Subcutaneous abdominal adipose tissue (tissue), 5 donors: ENCODE measurements around the gene ZNF536.

Source experiments
- H3K27ac ChIP-seq: one replicate; pipeline ENCODE4 v1.7.0; 2013; ENCODE audit warnings: low read depth, mild to moderate bottlenecking, inconsistent platforms, low read length, moderate library complexity
- H3K27me3 ChIP-seq, 5 donors: one replicate each; pipeline ENCODE4 v1.7.0; 2013; ENCODE audit warnings: low read length in 5 of 5, inconsistent platforms in 1 of 5; ENCODE audit not compliant: control insufficient read depth in 5 of 5, insufficient read depth in 4 of 5
- H3K36me3 ChIP-seq, 5 donors: one replicate each; pipeline ENCODE4 v1.7.0; 2013; ENCODE audit warnings: low read length in 5 of 5; ENCODE audit not compliant: control insufficient read depth in 5 of 5, insufficient read depth in 5 of 5
- H3K4me1 ChIP-seq, 5 donors: one replicate each; pipeline ENCODE4 v1.7.0; 2013; ENCODE audit warnings: low read length in 5 of 5, mild to moderate bottlenecking in 3 of 5, moderate library complexity in 1 of 5; ENCODE audit not compliant: control insufficient read depth in 5 of 5, insufficient read depth in 5 of 5
- H3K4me3 ChIP-seq, 5 donors: one replicate each; pipeline ENCODE4 v1.7.0; 2013; ENCODE audit warnings: low read length in 5 of 5, low read depth in 1 of 5
- H3K9ac ChIP-seq, 5 donors: one replicate each; pipeline ENCODE4 v1.7.0; 2013; ENCODE audit warnings: low read length in 5 of 5, mild to moderate bottlenecking in 4 of 5, moderate library complexity in 3 of 5
- H3K9me3 ChIP-seq, 5 donors: one replicate each; pipeline ENCODE4 v1.7.0; 2013; ENCODE audit warnings: low read length in 5 of 5; ENCODE audit not compliant: control insufficient read depth in 5 of 5
- donor health status: healthy.
- donor health status: healthy.
- donor health status: healthy.
- donor health status: healthy.
- donor health status: healthy.

ZNF536 gene

DNA sequence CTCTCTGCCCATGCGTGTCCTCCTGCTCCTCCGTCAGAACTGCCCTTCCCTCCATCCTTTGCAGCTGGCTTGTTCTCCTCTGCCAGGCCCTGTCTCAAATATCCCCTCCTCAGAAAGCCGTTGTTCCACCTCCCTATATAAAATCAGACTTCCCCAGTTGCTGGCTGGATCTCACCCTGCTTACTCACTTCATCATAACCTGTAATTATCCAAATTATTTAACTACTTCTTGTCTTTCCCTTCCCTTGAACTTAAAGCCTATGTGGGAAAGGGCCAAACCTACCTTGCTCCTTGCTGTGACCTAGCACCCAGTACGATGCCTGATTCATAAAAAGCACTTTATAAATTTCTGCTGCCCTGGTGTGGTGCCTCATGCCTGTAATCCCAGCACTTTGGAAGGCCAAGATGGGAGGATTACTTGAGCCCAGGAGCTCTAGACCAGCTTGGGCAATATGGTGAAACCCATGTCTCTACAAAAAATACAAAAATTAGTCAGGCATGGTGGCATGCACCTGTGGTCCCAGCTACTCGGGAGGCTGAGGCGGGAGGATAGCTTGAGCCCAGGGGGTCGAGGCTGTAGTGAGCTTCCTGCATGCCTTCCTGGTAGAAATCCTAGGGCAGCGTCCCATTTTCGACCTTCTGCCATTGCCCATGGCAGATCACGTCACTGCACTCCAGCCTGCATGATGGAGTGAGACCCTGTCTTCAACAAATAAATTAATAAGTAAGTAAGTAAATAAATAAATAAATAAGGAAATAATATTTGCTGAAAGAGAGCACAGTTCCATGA lies 39.5 kb upstream of the ZNF536 start:
- H3K36me3 ChIP-seq, result no peaks in the 10 kb centered on the region
- no peak overlapping the region for H3K27ac ChIP-seq
- no peak overlapping the region for H3K9ac ChIP-seq

GRCh38 chr19:30333291-30334065 lies 38.7 kb upstream of the ZNF536 start:
- Histone ChIP-seq H3K36me3 (no peaks in the 10 kb centered on the region), H3K9me3 (no peaks in the 10 kb centered on the region), H3K27me3 (peaks cover 0 to under 1% (median 0%) of the 10 kb centered on the region in 5 donors), H3K4me1 (no peaks in the 10 kb centered on the region), H3K4me3 (no peak overlapping the region), H3K9ac (no peak overlapping the region), H3K27ac (no peak overlapping the region)

More for the DNA sequence above, 39.5 kb upstream of the ZNF536 start:
- no peaks in the 10 kb centered on the region for H3K27me3 ChIP-seq
- H3K4me3 ChIP-seq, result no peak overlapping the region
- no peaks in the 10 kb centered on the region for H3K9me3 ChIP-seq
- no peaks in the 10 kb centered on the region for H3K4me1 ChIP-seq

DNA sequence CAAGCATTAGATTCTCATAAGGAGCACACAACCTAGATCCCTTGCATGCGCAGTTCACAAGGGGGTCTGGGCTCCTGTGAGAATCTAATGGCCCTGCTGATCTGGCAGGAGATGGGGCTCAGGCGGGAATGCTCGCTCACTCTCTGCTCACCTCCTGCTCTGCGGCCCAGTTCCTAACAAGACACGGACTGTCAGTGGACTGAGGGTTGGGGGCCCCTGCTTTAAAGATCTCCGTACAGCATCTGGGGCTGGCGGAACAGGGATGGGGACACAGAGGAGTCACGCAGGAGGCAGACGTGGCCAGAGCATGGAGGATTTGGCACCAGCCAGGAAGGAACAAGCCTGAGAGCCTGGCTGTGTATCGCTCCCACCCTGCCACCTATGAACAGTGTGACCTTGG lies 37.3 kb upstream of the ZNF536 start:
- peaks cover 0 to 5% (median 4%) of the 10 kb centered on the region in 5 donors for H3K27me3 ChIP-seq

GRCh38 chr19:30335306-30335886 lies 36.8 kb upstream of the ZNF536 start:
- H3K27ac ChIP-seq, result no peak overlapping the region
- H3K36me3 ChIP-seq, result no peaks in the 10 kb centered on the region
- H3K4me3 ChIP-seq, result no peak overlapping the region
- no peaks in the 10 kb centered on the region for H3K4me1 ChIP-seq
- H3K9me3 ChIP-seq, result no peaks in the 10 kb centered on the region
- no peak overlapping the region for H3K9ac ChIP-seq
- peaks cover 0 to 5% (median 4%) of the 10 kb centered on the region in 5 donors for H3K27me3 ChIP-seq

More for the DNA sequence above, 37.3 kb upstream of the ZNF536 start:
- H3K36me3 ChIP-seq, result no peaks in the 10 kb centered on the region
- H3K9ac ChIP-seq, result no peak overlapping the region
- H3K4me3 ChIP-seq, result no peak overlapping the region
- no peaks in the 10 kb centered on the region for H3K4me1 ChIP-seq
- H3K9me3 ChIP-seq, result no peaks in the 10 kb centered on the region
- no peak overlapping the region for H3K27ac ChIP-seq

- Histone ChIP-seq H3K9me3 (no peaks in the 10 kb centered on the region), H3K36me3 (no peaks in the 10 kb centered on the region), H3K4me3 (no peak overlapping the region), H3K27me3 (peaks cover 0 to 5% (median 4%) of the 10 kb centered on the region in 5 donors), H3K4me1 (no peaks in the 10 kb centered on the region), H3K27ac (no peak overlapping the region), H3K9ac (no peak overlapping the region)
These were observed 35.9 kb upstream of the ZNF536 start for GRCh38 chr19:30336290-30336689.

DNA sequence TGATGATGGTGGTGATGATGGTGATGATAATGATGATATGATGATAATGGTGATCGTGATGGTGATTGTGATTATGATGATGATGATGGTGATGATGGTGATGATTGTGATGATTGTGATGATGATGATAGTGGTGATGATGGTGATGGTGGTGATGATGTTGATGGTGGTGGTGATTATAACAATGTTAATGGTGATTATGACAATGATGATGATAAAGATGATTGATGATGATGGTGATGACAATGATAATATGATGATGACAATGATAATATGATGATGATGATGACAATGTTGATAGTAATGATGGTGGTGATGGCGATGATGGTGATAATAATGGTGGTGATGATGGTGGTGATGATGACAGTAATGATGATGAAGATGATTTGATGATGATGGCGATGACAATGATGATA lies 34.1 kb upstream of the ZNF536 start:
- Histone ChIP-seq H3K9me3 (no peaks in the 10 kb centered on the region), H3K36me3 (no peaks in the 10 kb centered on the region), H3K27ac (no peak overlapping the region), H3K4me3 (no peak overlapping the region), H3K27me3 (peaks cover 0 to 5% (median 4%) of the 10 kb centered on the region in 5 donors), H3K4me1 (no peaks in the 10 kb centered on the region), H3K9ac (no peak overlapping the region)

DNA sequence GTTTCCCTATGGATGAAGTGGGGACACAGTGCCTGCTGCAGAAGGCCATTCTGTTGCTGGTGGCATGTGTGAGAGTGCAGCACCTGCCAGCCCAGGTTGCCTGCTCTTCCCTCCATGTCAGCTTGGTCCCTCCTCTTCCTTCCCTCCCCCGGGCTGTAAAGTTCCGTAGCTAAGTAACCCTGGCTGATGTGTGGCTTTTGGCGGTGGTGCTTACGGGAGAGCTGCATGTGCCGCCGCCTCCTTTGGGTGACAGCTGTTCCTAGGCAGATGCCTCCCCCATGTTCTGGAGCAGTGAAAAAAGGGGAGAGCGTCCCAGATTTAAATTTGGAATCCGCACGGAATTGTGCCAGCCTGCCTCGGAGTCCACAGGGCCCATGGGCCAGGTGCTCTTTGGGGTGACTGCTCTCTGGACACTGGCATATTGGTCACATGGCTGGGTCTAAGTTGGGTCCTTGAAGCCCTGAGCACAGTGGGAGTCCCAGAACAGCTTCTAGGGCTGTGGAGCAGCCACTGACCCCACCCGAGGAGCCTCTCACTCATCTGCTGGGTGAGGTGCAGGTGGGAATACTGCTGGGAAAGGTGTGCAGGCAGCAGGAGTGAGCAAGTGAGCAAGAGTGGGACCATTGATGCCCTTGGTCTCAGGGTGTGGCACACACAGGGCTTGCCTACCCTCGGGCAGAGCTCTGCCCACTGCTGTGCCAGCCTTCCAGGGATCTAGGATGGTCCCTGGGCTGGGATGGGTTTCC lies 33.1 kb upstream of the ZNF536 start:
- peaks cover 0 to 5% (median 4%) of the 10 kb centered on the region in 5 donors for H3K27me3 ChIP-seq
- no peak overlapping the region for H3K9ac ChIP-seq
- no peak overlapping the region for H3K27ac ChIP-seq
- no peaks in the 10 kb centered on the region for H3K4me1 ChIP-seq
- no peak overlapping the region for H3K4me3 ChIP-seq
- H3K9me3 ChIP-seq, result no peaks in the 10 kb centered on the region
- H3K36me3 ChIP-seq, result no peaks in the 10 kb centered on the region

DNA sequence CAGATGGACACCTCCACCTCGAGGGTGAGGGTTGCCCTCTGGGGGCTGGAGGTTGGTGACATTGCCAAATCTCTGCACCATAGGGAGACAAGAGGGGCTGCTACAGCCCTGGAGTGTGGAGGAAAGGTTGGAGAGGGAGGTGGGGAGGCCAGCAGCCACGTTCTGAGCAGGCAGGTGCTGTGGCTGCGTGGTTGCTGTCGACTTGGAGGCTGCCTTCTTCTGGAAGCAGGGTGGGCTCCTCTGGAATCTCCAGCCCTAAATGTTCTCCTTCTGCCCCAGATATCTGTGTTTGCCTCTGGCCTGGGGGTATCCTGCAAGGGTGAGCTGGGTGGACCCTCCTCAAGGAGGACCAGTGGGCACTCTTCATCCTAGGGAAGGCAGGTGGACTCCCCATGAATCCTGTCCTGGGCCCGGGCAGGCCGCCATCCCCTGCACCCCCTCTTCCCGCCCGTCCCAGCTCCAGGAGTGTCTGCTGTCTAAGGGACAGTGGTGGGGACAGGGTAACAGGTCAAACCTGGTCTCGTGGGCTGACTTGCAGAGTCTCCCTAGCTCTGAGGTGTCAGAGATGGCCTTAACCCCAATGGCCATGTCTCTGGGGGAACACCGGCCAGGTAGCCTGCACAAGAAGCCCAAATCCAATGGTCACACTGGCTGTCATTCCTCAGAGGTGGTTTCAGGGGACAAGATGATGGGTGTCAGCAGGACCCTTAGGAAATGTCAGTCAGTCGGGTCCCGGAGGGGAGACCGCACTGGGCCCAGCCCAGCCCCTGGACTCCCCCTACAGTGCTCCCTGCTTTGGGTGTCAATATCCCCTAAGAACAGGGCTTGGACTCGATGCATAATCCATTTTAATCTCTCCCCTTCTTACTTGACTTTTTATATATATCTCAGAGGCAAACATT lies 32.3 kb upstream of the ZNF536 start:
- H3K9me3 ChIP-seq, result no peaks in the 10 kb centered on the region
- H3K9ac ChIP-seq, result no peak overlapping the region
- H3K4me3 ChIP-seq, result no peak overlapping the region
- peaks cover 0 to 5% (median 4%) of the 10 kb centered on the region in 5 donors for H3K27me3 ChIP-seq
- H3K27ac ChIP-seq, result no peak overlapping the region
- H3K36me3 ChIP-seq, result no peaks in the 10 kb centered on the region
- H3K4me1 ChIP-seq, result no peaks in the 10 kb centered on the region
